Right ventricle myocardium inferior (tissue), 1 donor: ENCODE data around the gene SLC49A3. TPM values are rescaled to one million over a fixed set of nuclear protein-coding genes. Genes with fewer than 3 reads are reported as not detected.
"Not testable (repeated sequence)": the region's sequence is repeated elsewhere in the genome, so short reads cannot be mapped to it uniquely, and the experiment has no call there.

Experiments
- ATAC-seq: fragments of 200-7000 bp; cut with Tn5 transposase; one replicate; pipeline ENCODE4 v1.9.1; 2020; ENCODE audit warnings: mild to moderate bottlenecking, moderate library complexity
- DNase-seq: peaks from one replicate; pipeline ENCODE4 v3.0.0; 2021; ENCODE audit errors: missing footprints
- intact Hi-C: fragments of 100-400 bp; cut with DNase I; formaldehyde crosslinking; loops from one replicate; pipeline ENCODE4 v1.11.0; 2022
- total RNA-seq: library from RNA; stranded (reverse); fragmentation: NEBNext Ultra II Directional; extraction: Animal tissue kit (Norgen Biotek cat#: 25700); gene quantifications from one replicate; pipeline ENCODE4 v1.2.1, GENCODE V29; 2021
- donor health status: DM: no; HTN: yes; CAD: no; lungs with severe emphysema.

SLC49A3 gene
- total RNA-seq, 1 donor from 2014 or later = 17.3 TPM

- peak; percentile 57 for DNase-seq
- intact Hi-C loops, ATAC-seq: not testable (repeated sequence)
These were observed 17.2 kb upstream of the SLC49A3 start for GRCh38 chr4:706083-706633.

- ATAC-seq (peak; percentile 99), DNase-seq (peak; percentile 98)
- intact Hi-C loops = no loop called here
These were observed 16.5 kb upstream of the SLC49A3 start, which contains the start of gene PCGF3 for GRCh38 chr4:705278-706082. Gene PCGF3 (plus strand): TSS chr4:705832. CDS start chr4:733681, 27,849 bp downstream.

GRCh38 chr4:704971-705277 lies 16.0 kb upstream of the SLC49A3 start:
- intact Hi-C loops = no loop called here
- ATAC-seq = no peak

GRCh38 chr4:704198-704891 lies 15.4 kb upstream of the SLC49A3 start:
- ATAC-seq (no peak), DNase-seq (peak; percentile 67)
- intact Hi-C loops = no loop called here

More at GRCh38 chr4:704971-705277, 16.0 kb upstream of the SLC49A3 start:
- no peak for DNase-seq

- no peak for DNase-seq
- intact Hi-C loops = no loop called here
- ATAC-seq = no peak
These were observed 14.6 kb upstream of the SLC49A3 start for GRCh38 chr4:703336-704197.

GRCh38 chr4:702618-703048 lies 13.7 kb upstream of the SLC49A3 start:
- intact Hi-C loops = no loop called here
- peak; percentile 55 for DNase-seq
- ATAC-seq = no peak

- intact Hi-C loops = no loop called here
- DNase-seq (peak; percentile 34), ATAC-seq (no peak)
These were observed 11.8 kb upstream of the SLC49A3 start for GRCh38 chr4:700587-701264.

- no peak for ATAC-seq
- DNase-seq = peak; percentile 55
- intact Hi-C loops = no loop called here
These were observed 11.0 kb upstream of the SLC49A3 start for GRCh38 chr4:699816-700580.

- not testable (repeated sequence) for DNase-seq, ATAC-seq
These were observed 5.5 kb upstream of the SLC49A3 start for GRCh38 chr4:694341-694940.

GRCh38 chr4:692771-693554 lies 4.0 kb upstream of the SLC49A3 start:
- DNase-seq (no peak), ATAC-seq (no peak)
- intact Hi-C loops = no loop called here

More at GRCh38 chr4:694341-694940, 5.5 kb upstream of the SLC49A3 start:
- intact Hi-C loops = not testable (repeated sequence)

GRCh38 chr4:689723-690122 lies 772 bp upstream of the SLC49A3 start:
- peak; percentile 20 for DNase-seq
- intact Hi-C loops = no loop called here
- ATAC-seq = no peak

GRCh38 chr4:687971-688853 lies 739 bp downstream of the SLC49A3 start:
- ATAC-seq = peak; percentile 2
- peak; percentile 60 for DNase-seq
- intact Hi-C loops = no loop called here

GRCh38 chr4:687048-687970 lies 1.6 kb downstream of the SLC49A3 start:
- DNase-seq = peak; percentile 96
- ATAC-seq = peak; percentile 90
- intact Hi-C loops = no loop called here

- peak; percentile 72 for DNase-seq
- intact Hi-C loops = no loop called here
- ATAC-seq = no peak
These were observed 2.4 kb downstream of the SLC49A3 start for GRCh38 chr4:686413-687040.
